IMR-90 (cell line): ENCODE measurements around the gene LIMS1. TPM values are rescaled to one million over a fixed set of nuclear protein-coding genes. Genes with fewer than 3 reads are reported as not detected.

Experiments
- ATAC-seq: fragments of 200-7000 bp; cut with Tn5 transposase; 2 replicates; pipeline ENCODE4 v1.9.1; 2020; ENCODE audit warnings: low read depth, mild to moderate bottlenecking, moderate library complexity
- BruUV-seq: library from RNA; stranded (reverse); fragments of 400-500 nt; replicated peaks from 2 replicates; lab custom pipeline; 2021; lab: Mats Ljungman, UMichigan
- CTCF ChIA-PET: fragments of 300-600 bp; formaldehyde crosslinking; extraction: SDS; loops from one replicate; lab custom pipeline; 2021; ENCODE audit warnings: antibody characterized with exemption; lab: Yijun Ruan, JAX
- POLR2A ChIA-PET: fragments of 300-600 bp; sonication (Branson Sonifier 250); formaldehyde crosslinking; loops from one replicate; lab custom pipeline; 2022; ENCODE audit warnings: antibody characterized with exemption; ENCODE audit not compliant: unreplicated experiment; lab: Charles Lee
- DNase-seq: peaks from one replicate; pipeline ENCODE4 v3.0.0; 2013
- H2AFZ ChIP-seq: replicated peaks from 2 replicates; pipeline ENCODE3; 2013; ENCODE audit warnings: low read length, mild to moderate bottlenecking; ENCODE audit not compliant: poor library complexity
- H2AK5ac ChIP-seq: 2 replicates; pipeline ENCODE4 v1.6.1; 2013; ENCODE audit warnings: low read depth, low read length, inconsistent platforms
- H2AK9ac ChIP-seq: replicated peaks from 2 replicates; pipeline ENCODE3; 2013; ENCODE audit warnings: mild to moderate bottlenecking, low read depth, low read length, moderate library complexity; ENCODE audit not compliant: poor library complexity
- H2BK120ac ChIP-seq: 2 replicates; pipeline ENCODE4 v1.6.1; 2013; ENCODE audit warnings: low read depth, low read length, inconsistent platforms
- H2BK15ac ChIP-seq: 3 replicates; pipeline ENCODE4 v1.6.1; 2013; ENCODE audit warnings: low read depth, low read length, inconsistent platforms
- H2BK20ac ChIP-seq: 2 replicates; pipeline ENCODE4 v1.6.1; 2013; ENCODE audit warnings: low read depth, mild to moderate bottlenecking, inconsistent platforms, low read length, moderate library complexity
- H2BK5ac ChIP-seq: 2 replicates; pipeline ENCODE4 v1.6.1; 2013; ENCODE audit warnings: mild to moderate bottlenecking, low read depth, low read length, inconsistent platforms; ENCODE audit not compliant: poor library complexity, severe bottlenecking
- H3K14ac ChIP-seq: replicated peaks from 2 replicates; pipeline ENCODE4 v1.6.1; 2013; ENCODE audit warnings: low read depth, low read length, inconsistent platforms
- H3K18ac ChIP-seq: 2 replicates; pipeline ENCODE4 v1.6.1; 2013; ENCODE audit warnings: low read depth, low read length, control low read depth
- H3K23ac ChIP-seq: 2 replicates; pipeline ENCODE4 v1.6.1; 2013; ENCODE audit warnings: low read depth, low read length, inconsistent platforms
- H3K27ac ChIP-seq: 2 replicates; pipeline ENCODE4 v1.5.1; 2013; ENCODE audit warnings: mild to moderate bottlenecking, control low read depth, low read length; ENCODE audit not compliant: insufficient read depth
- H3K27me3 ChIP-seq: 2 replicates; pipeline ENCODE4 v1.6.1; 2013; ENCODE audit warnings: low read length; ENCODE audit not compliant: control insufficient read depth, insufficient read depth
- H3K36me3 ChIP-seq: 2 replicates; pipeline ENCODE4 v1.6.1; 2013; ENCODE audit warnings: low read length, mixed read lengths; ENCODE audit not compliant: control insufficient read depth, insufficient read depth
- H3K4ac ChIP-seq: 2 replicates; pipeline ENCODE4 v1.6.1; 2013; ENCODE audit warnings: low read depth, low read length, inconsistent platforms
- H3K4me1 ChIP-seq: 2 replicates; pipeline ENCODE4 v1.6.1; 2013; ENCODE audit warnings: low read length, mixed read lengths; ENCODE audit not compliant: control insufficient read depth, insufficient read depth
- H3K4me2 ChIP-seq: 2 replicates; pipeline ENCODE4 v1.6.1; 2013; ENCODE audit warnings: low read depth, mild to moderate bottlenecking, control low read depth, low read length, moderate library complexity
- H3K4me3 ChIP-seq: 2 replicates; pipeline ENCODE4 v1.5.1; 2013; ENCODE audit warnings: low read depth, mild to moderate bottlenecking, control low read depth, low read length, moderate library complexity; ENCODE audit not compliant: insufficient read depth
- H3K56ac ChIP-seq: 2 replicates; pipeline ENCODE4 v1.6.1; 2013; ENCODE audit warnings: low read length, inconsistent platforms; ENCODE audit not compliant: insufficient read depth; ENCODE audit errors: extremely low read depth
- H3K79me1 ChIP-seq, 2 experiments: 2 replicates each; pipeline ENCODE4 v1.6.1; 2013; ENCODE audit warnings: low read length in 2 of 2, inconsistent platforms in 1 of 2, low read depth in 1 of 2
- H3K9ac ChIP-seq: 2 replicates; pipeline ENCODE4 v1.6.1; 2013; ENCODE audit warnings: low read depth, low read length, control low read depth
- H3K9me1 ChIP-seq: 2 replicates; pipeline ENCODE4 v1.6.1; 2013; ENCODE audit warnings: low read length, inconsistent platforms; ENCODE audit not compliant: insufficient read depth
- H3K9me3 ChIP-seq: 2 replicates; pipeline ENCODE4 v1.6.1; 2013; ENCODE audit warnings: low read length; ENCODE audit not compliant: control insufficient read depth, insufficient read depth
- H4K20me1 ChIP-seq: 2 replicates; pipeline ENCODE4 v1.6.1; 2013; ENCODE audit warnings: low read length, inconsistent platforms; ENCODE audit not compliant: insufficient read depth
- H4K5ac ChIP-seq: 2 replicates; pipeline ENCODE4 v1.6.1; 2013; ENCODE audit warnings: mild to moderate bottlenecking, low read depth, low read length, control low read depth
- H4K8ac ChIP-seq, 2 experiments: 2 replicates each; pipeline ENCODE4 v1.6.1; 2013; ENCODE audit warnings: low read depth in 2 of 2, low read length in 2 of 2, control low read depth in 1 of 2, inconsistent platforms in 1 of 2
- H4K91ac ChIP-seq: 2 replicates; pipeline ENCODE4 v1.6.1; 2013; ENCODE audit warnings: low read depth, low read length, inconsistent platforms; ENCODE audit not compliant: insufficient read depth
- BHLHE40 ChIP-seq: fragments of 150-350 bp; IDR thresholded peaks from 2 replicates; pipeline ENCODE4 v1.6.1; 2016; ENCODE audit warnings: mild to moderate bottlenecking, low read depth, low read length
- CEBPB ChIP-seq: IDR thresholded peaks from 2 replicates; pipeline ENCODE4 v1.6.1; 2012; ENCODE audit warnings: low read depth, low read length, improper control_type of control experiment
- CHD1 ChIP-seq: IDR thresholded peaks from 2 replicates; pipeline ENCODE4 v1.6.1; 2012; ENCODE audit warnings: low read depth, low read length, improper control_type of control experiment
- CTCF ChIP-seq: conservative IDR thresholded peaks from 2 replicates; pipeline ENCODE4 v1.5.1; 2012; ENCODE audit warnings: mild to moderate bottlenecking, low read depth, low read length, improper control_type of control experiment
- FOS ChIP-seq: fragments of 150-350 bp; IDR thresholded peaks from 2 replicates; pipeline ENCODE4 v1.6.1; 2016; ENCODE audit warnings: low read depth, low read length
- MAFK ChIP-seq: IDR thresholded peaks from 2 replicates; pipeline ENCODE4 v1.6.1; 2012; ENCODE audit warnings: low read depth, low read length, improper control_type of control experiment
- MAZ ChIP-seq: IDR thresholded peaks from 2 replicates; pipeline ENCODE4 v1.6.1; 2012; ENCODE audit warnings: low read depth, mild to moderate bottlenecking, low read length, improper control_type of control experiment, moderate library complexity, borderline replicate concordance
- MXI1 ChIP-seq: IDR thresholded peaks from 2 replicates; pipeline ENCODE4 v1.6.1; 2012; ENCODE audit warnings: low read depth, mild to moderate bottlenecking, low read length, moderate library complexity, borderline replicate concordance
- NFE2L2 ChIP-seq: fragments of 150-350 bp; IDR thresholded peaks from 2 replicates; pipeline ENCODE4 v1.6.1; 2016; ENCODE audit warnings: low read depth, mild to moderate bottlenecking, low read length
- POLR2A ChIP-seq: IDR thresholded peaks from 2 replicates; pipeline ENCODE4 v1.6.1; 2012; ENCODE audit warnings: mild to moderate bottlenecking, low read depth, low read length
- RAD21 ChIP-seq: IDR thresholded peaks from 2 replicates; pipeline ENCODE4 v1.6.1; 2012; ENCODE audit warnings: low read length, improper control_type of control experiment
- RCOR1 ChIP-seq: IDR thresholded peaks from 2 replicates; pipeline ENCODE4 v1.6.1; 2012; ENCODE audit warnings: mild to moderate bottlenecking, low read length, improper control_type of control experiment; ENCODE audit not compliant: insufficient replicate concordance
- RFX5 ChIP-seq: IDR thresholded peaks from 2 replicates; pipeline ENCODE4 v1.8.0; 2012; ENCODE audit warnings: low read depth, mild to moderate bottlenecking, low read length, moderate library complexity
- SMC3 ChIP-seq: fragments of 150-350 bp; IDR thresholded peaks from 2 replicates; pipeline ENCODE4 v1.6.1; 2016; ENCODE audit warnings: low read depth, mild to moderate bottlenecking, antibody characterized with exemption, low read length, moderate library complexity
- WGBS, 2 experiments: methylation state at CpG; one replicate each; pipeline versions ENCODE4 v1.1.5 to v1.1.7; 2013; ENCODE audit warnings: missing lambda C conversion rate in 2 of 2; ENCODE audit not compliant: insufficient read length in 1 of 2; ENCODE audit errors: extremely low coverage in 2 of 2; 5-methylcytosine and 5-hydroxymethylcytosine counted together
- dilution Hi-C: fragments of 300-500 bp; cut with HindIII; formaldehyde crosslinking; loops from one replicate; pipeline ENCODE4 v1.14.3; 2018; ENCODE audit warnings: low sequenced_read_pairs; ENCODE audit not compliant: unreplicated experiment
- in situ Hi-C: fragments of 300-500 bp; cut with MboI; formaldehyde crosslinking; loops from 3 replicates; pipeline ENCODE4 v1.14.3; 2019; ENCODE audit warnings: low sequenced_read_pairs, inconsistent platforms, mixed read lengths
- intact Hi-C: fragments of 100-400 bp; cut with micrococcal nuclease; formaldehyde crosslinking; loops from 2 replicates; pipeline ENCODE4 v1.10.0; 2022
- polyA plus RNA-seq, 3 experiments: library from polyadenylated mRNA; depleted of rRNA; stranded (reverse); fragments of >200 nt; gene quantifications; 2 replicates each; pipeline ENCODE4 v1.2.3, GENCODE V29; 2012; ENCODE audit warnings: low replicate concordance in 1 of 3
- total RNA-seq: library from RNA; depleted of rRNA; stranded (reverse); fragments of >200 nt; gene quantifications from 2 replicates; pipeline ENCODE4 v1.2.3, GENCODE V29; 2012
- TF ChIP-seq, protein P1 (sequence below): fragments of 150-350 bp; IDR thresholded peaks from 2 replicates; pipeline ENCODE4 v1.6.1; 2016; ENCODE audit warnings: low read depth, mild to moderate bottlenecking, low read length, moderate library complexity, borderline replicate concordance
- TF ChIP-seq, protein P2 (sequence below): fragments of 150-350 bp; IDR thresholded peaks from 2 replicates; pipeline ENCODE4 v1.6.1; 2017; ENCODE audit warnings: mild to moderate bottlenecking, antibody characterized with exemption, low read length, low read depth

Gene LIMS1
- total and polyA plus RNA-seq, 2 of the 4 experiments (the other 2 are of a cell fraction), result 59.1 to 131 TPM

DNA sequence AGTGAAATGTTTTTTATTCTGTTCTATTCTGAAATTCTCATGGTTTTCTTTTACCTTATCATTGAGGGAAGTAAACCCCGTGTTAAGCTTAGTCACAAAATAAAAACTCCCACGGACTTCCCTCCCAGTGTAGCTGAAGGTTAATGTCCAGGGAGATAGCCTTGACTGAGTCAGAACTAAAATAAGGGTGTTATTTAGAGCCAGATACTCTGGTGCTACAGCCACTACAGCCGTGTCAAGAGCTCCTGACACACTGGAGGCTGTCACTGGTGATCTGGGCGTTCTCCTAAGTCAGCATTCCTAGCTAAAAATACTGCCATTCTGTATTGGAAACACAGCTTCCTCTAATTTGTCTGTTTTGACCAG is 103.0 kb downstream of the LIMS1 start:
- Histone ChIP-seq H3K27ac (peak overlapping the region; percentile 6; the same call in 1 of the 2 replicates), H2BK120ac (no peak overlapping the region), H3K4me2 (peak overlapping the region; percentile 73), H3K18ac (no peak overlapping the region), H3K27me3 (no peaks in the 10 kb centered on the region), H3K23ac (no peak overlapping the region), H4K20me1 (peaks cover 32% of the 10 kb centered on the region), H2AK9ac (no peak overlapping the region), H2BK5ac (peak overlapping the region; percentile 69), H2AFZ (no peak overlapping the region), H3K14ac (no peak overlapping the region), H4K91ac (no peak overlapping the region), H2BK20ac (no peak overlapping the region), H3K79me1 (peaks cover 26 to 68% of the 10 kb centered on the region in 2 experiments), H3K9me1 (peaks cover 33% of the 10 kb centered on the region), H2AK5ac (no peak overlapping the region), H3K4me3 (no peak overlapping the region), H4K5ac (no peak overlapping the region), H3K9ac (no peak overlapping the region), H3K9me3 (no peaks in the 10 kb centered on the region), H3K4me1 (peaks cover 30% of the 10 kb centered on the region), H2BK15ac (no peak overlapping the region), H4K8ac (0 out of 4 replicates have a peak overlapping the region, but pooled peaks of 1 of the 2 experiments have one; percentile 32), H3K4ac (peak overlapping the region; percentile 51; the same call in 1 of the 2 replicates), H3K36me3 (no peaks in the 10 kb centered on the region), H3K56ac (no peak overlapping the region)
- CTCF ChIA-PET, result interaction anchor here (0.7 to 2.2 kb wide), 13 partner anchors 8 to 283 kb away, joined by 3 to 18 read pairs (median 4); no protein-coding TSS in a partner anchor
- no peak for TF ChIP-seq MAZ
- TF ChIP-seq, protein P1, sequence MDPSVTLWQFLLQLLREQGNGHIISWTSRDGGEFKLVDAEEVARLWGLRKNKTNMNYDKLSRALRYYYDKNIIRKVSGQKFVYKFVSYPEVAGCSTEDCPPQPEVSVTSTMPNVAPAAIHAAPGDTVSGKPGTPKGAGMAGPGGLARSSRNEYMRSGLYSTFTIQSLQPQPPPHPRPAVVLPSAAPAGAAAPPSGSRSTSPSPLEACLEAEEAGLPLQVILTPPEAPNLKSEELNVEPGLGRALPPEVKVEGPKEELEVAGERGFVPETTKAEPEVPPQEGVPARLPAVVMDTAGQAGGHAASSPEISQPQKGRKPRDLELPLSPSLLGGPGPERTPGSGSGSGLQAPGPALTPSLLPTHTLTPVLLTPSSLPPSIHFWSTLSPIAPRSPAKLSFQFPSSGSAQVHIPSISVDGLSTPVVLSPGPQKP, result no peak
- TF ChIP-seq CEBPB, result no peak
- no peak for TF ChIP-seq RAD21
- TF ChIP-seq NFE2L2, result no peak
- peak; percentile 66 for TF ChIP-seq FOS
- no peak for TF ChIP-seq RFX5
- TF ChIP-seq, protein P2, sequence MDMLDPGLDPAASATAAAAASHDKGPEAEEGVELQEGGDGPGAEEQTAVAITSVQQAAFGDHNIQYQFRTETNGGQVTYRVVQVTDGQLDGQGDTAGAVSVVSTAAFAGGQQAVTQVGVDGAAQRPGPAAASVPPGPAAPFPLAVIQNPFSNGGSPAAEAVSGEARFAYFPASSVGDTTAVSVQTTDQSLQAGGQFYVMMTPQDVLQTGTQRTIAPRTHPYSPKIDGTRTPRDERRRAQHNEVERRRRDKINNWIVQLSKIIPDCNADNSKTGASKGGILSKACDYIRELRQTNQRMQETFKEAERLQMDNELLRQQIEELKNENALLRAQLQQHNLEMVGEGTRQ, result no peak
- TF ChIP-seq MXI1, result peak; percentile 57; the same call in 1 of the 2 replicates
- peak; percentile 44; the same call in 1 of the 2 replicates for TF ChIP-seq BHLHE40
- no peak for TF ChIP-seq SMC3
- peak; percentile 92 for TF ChIP-seq MAFK
- no peak for TF ChIP-seq CHD1
- peak; percentile 68 for TF ChIP-seq RCOR1
- no peak for TF ChIP-seq CTCF
- TF ChIP-seq POLR2A, result peak; percentile 63; the same call in 1 of the 2 replicates
- no CpG with 5 or more reads among the region's 4 CpGs for WGBS, 2 experiments
- no TSS peak for BruUV-seq
- intact Hi-C loops (no loop called here), in situ Hi-C loops (no loop called here), dilution Hi-C loops (no loop called here)
- DNase-seq (peak; percentile 96), ATAC-seq (peak; percentile 42)
- POLR2A ChIA-PET, result no interaction called here
